ENCODE measurements around the gene ARHGEF39.

ARHGEF39 gene

GRCh38 chr9:35651956-35652828 lies 12.8 kb downstream of the ARHGEF39 start:
- Histone ChIP-seq H3K27ac (no peak overlapping the region), H3K4me1 (peaks cover 2% of the 10 kb centered on the region), H3K36me3 (ENCODE audit: control insufficient read depth, insufficient read depth, low read length) (no peaks in the 10 kb centered on the region), H3K9ac (no peak overlapping the region), H3K27me3 (ENCODE audit: control insufficient read depth, insufficient read depth, low read length) (no peaks in the 10 kb centered on the region), H3K4me2 (ENCODE audit: low read length) (no peak overlapping the region), H3K79me2 (no peaks in the 10 kb centered on the region), H2AFZ (no peak overlapping the region), H3K9me3 (ENCODE audit: control insufficient read depth, low read length) (no peaks in the 10 kb centered on the region), H3K4me3 (ENCODE audit: low read depth, low read length) (no peak overlapping the region)
- TF ChIP-seq CTCF (IDR thresholded peaks at IDR 0.05) = no peak

- Histone ChIP-seq H3K27ac (no peak within 1 kb of the TSS), H3K9me3 (ENCODE audit: control insufficient read depth, low read length) (no peaks in the 10 kb centered on the region), H3K4me1 (peaks cover 3% of the 10 kb centered on the region), H3K36me3 (ENCODE audit: control insufficient read depth, insufficient read depth, low read length) (no peaks in the 10 kb centered on the region), H3K27me3 (ENCODE audit: control insufficient read depth, insufficient read depth, low read length) (no peaks in the 10 kb centered on the region), H3K4me2 (ENCODE audit: low read length) (no peak within 1 kb of the TSS), H2AFZ (no peak within 1 kb of the TSS), H3K4me3 (ENCODE audit: low read depth, low read length) (no peak within 1 kb of the TSS), H3K9ac (no peak within 1 kb of the TSS), H3K79me2 (no peaks in the 10 kb centered on the region)
- TF ChIP-seq CTCF (IDR thresholded peaks at IDR 0.05) = no peak
These were observed 14.4 kb downstream of the ARHGEF39 start, which contains the start of gene SIT1 for GRCh38 chr9:35650341-35651158. Gene SIT1, minus strand, starts transcription at chr9:35650931. Its CDS starts 78 bp downstream, at chr9:35650853.

GRCh38 chr9:35649431-35650340 lies 15.3 kb downstream of the ARHGEF39 start:
- no peak overlapping the region for H3K9ac ChIP-seq
- H3K4me3 ChIP-seq (ENCODE audit: low read depth, low read length) = no peak overlapping the region
- no peaks in the 10 kb centered on the region for H3K36me3 ChIP-seq (ENCODE audit: control insufficient read depth, insufficient read depth, low read length)
- H3K27ac ChIP-seq = no peak overlapping the region
- no peaks in the 10 kb centered on the region for H3K79me2 ChIP-seq
- no peak overlapping the region for H2AFZ ChIP-seq
- no peaks in the 10 kb centered on the region for H3K9me3 ChIP-seq (ENCODE audit: control insufficient read depth, low read length)
- TF ChIP-seq CTCF (IDR thresholded peaks at IDR 0.05) = no peak
- H3K4me2 ChIP-seq (ENCODE audit: low read length) = no peak overlapping the region
- H3K27me3 ChIP-seq (ENCODE audit: control insufficient read depth, insufficient read depth, low read length) = no peaks in the 10 kb centered on the region
- H3K4me1 ChIP-seq = peaks cover 3% of the 10 kb centered on the region

GRCh38 chr9:35646533-35647265 lies 18.3 kb downstream of the ARHGEF39 start:
- H3K4me2 ChIP-seq (ENCODE audit: low read length) = peak overlapping the region; percentile 94
- peak overlapping the region; percentile 97 for H3K4me3 ChIP-seq (ENCODE audit: low read depth, low read length)
- peak overlapping the region; percentile 21 for H3K9ac ChIP-seq
- H3K79me2 ChIP-seq = no peaks in the 10 kb centered on the region
- H3K27me3 ChIP-seq (ENCODE audit: control insufficient read depth, insufficient read depth, low read length) = no peaks in the 10 kb centered on the region
- peak overlapping the region; percentile 71 for H3K27ac ChIP-seq
- H3K36me3 ChIP-seq (ENCODE audit: control insufficient read depth, insufficient read depth, low read length) = no peaks in the 10 kb centered on the region
- TF ChIP-seq CTCF (IDR thresholded peaks at IDR 0.05) = peak; percentile 79
- H3K4me1 ChIP-seq = peaks cover 3% of the 10 kb centered on the region
- peak overlapping the region; percentile 90 for H2AFZ ChIP-seq
- H3K9me3 ChIP-seq (ENCODE audit: control insufficient read depth, low read length) = no peaks in the 10 kb centered on the region
